ENCODE results near the gene STIM1. TPM values are rescaled to one million over a fixed set of nuclear protein-coding genes. Genes with fewer than 3 reads are reported as not detected.
A peak's percentile ranks its signal among the peaks of the same experiment; 100 is the strongest.

The STIM1 gene
- total RNA-seq, 1 experiment from 2014 or later: 93.6 TPM

DNA sequence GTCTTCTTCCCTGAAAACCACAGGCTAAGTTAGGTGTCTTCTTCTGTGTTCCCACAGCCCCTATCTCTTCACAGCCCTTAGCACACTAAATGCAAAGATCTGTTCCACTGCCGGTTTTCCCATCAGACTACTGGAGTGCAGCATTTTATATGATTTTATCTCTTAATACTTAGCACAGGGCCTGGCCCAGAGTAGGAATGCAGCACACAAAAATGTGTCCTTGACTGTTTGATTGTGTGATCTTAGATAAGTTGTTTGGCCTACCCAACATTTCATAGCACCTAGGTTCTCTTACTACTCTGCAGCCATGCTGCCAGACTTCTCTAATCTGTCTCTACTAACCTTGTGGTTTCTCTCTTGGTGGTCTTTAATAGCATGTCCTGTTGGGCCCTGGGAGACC lies 185.0 kb downstream of the STIM1 start:
- H3K27ac ChIP-seq (ENCODE audit: low read length): no peak overlapping the region
- intact Hi-C loops (cut with micrococcal nuclease; ENCODE audit: unreplicated experiment): no loop called here

DNA sequence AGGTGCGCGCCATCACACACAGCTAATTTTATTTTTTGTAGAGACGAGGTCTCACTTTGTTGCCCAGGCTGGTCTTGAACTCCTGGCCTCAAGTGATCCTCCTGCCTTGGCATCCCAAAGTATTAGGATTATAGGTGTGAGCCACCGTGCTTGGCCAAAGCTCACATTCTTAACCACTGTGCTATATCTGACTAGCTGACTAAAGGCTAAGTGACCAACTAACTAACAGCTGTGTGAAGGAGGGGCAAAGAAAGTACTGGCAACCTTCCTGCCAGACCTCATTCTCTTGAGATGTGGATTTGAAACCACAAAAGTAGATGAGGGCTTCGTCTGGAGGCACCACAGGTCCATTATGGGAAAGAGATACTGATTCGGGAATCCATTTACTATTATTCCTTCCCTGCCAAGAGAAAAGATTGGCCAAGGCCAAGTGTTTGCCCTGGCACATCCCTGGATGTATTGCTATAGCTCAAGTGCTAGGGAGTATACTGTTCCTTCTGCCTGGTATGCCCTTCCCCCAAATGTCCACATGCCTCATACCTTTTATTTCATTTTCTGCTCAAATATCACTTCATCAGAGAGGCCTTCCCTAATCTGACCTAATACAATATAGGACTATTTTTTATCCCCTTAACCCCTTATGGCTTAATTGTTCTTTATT lies 186.4 kb downstream of the STIM1 start:
- ATAC-seq (no peak), DNase-seq (ENCODE audit: low read depth, low spot score) (no peak)
- in situ Hi-C loops (cut with HindIII; ENCODE audit: low pct_unique_long_range_greater_than_20kb, low sequenced_read_pairs): no loop called here
- TF ChIP-seq, protein P1, sequence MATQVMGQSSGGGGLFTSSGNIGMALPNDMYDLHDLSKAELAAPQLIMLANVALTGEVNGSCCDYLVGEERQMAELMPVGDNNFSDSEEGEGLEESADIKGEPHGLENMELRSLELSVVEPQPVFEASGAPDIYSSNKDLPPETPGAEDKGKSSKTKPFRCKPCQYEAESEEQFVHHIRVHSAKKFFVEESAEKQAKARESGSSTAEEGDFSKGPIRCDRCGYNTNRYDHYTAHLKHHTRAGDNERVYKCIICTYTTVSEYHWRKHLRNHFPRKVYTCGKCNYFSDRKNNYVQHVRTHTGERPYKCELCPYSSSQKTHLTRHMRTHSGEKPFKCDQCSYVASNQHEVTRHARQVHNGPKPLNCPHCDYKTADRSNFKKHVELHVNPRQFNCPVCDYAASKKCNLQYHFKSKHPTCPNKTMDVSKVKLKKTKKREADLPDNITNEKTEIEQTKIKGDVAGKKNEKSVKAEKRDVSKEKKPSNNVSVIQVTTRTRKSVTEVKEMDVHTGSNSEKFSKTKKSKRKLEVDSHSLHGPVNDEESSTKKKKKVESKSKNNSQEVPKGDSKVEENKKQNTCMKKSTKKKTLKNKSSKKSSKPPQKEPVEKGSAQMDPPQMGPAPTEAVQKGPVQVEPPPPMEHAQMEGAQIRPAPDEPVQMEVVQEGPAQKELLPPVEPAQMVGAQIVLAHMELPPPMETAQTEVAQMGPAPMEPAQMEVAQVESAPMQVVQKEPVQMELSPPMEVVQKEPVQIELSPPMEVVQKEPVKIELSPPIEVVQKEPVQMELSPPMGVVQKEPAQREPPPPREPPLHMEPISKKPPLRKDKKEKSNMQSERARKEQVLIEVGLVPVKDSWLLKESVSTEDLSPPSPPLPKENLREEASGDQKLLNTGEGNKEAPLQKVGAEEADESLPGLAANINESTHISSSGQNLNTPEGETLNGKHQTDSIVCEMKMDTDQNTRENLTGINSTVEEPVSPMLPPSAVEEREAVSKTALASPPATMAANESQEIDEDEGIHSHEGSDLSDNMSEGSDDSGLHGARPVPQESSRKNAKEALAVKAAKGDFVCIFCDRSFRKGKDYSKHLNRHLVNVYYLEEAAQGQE (IDR thresholded peaks at IDR 0.05; ENCODE audit: insufficient read depth in 1 of 2, low read depth in 2 of 2, low read length in 1 of 2): no peak
- CTCF ChIA-PET: no interaction called here
- intact Hi-C loops (cut with micrococcal nuclease; ENCODE audit: unreplicated experiment): no loop called here
- H3K36me3 ChIP-seq (ENCODE audit: control insufficient read depth, insufficient read depth, low read length): no peaks in the 10 kb centered on the region
- BruUV-seq (replicated peaks): no TSS peak
- no peak overlapping the region for H3K27ac ChIP-seq (ENCODE audit: low read length)
- H3K4me3 ChIP-seq (ENCODE audit: low read depth in 2 of 2, low read length in 2 of 2): no peak overlapping the region
- POLR2A ChIA-PET: interaction anchor here (0.6 kb wide), 1 partner anchor 31 kb away, joined by 3 read pairs; no protein-coding TSS in a partner anchor
- no peaks in the 10 kb centered on the region for H3K27me3 ChIP-seq (ENCODE audit: control insufficient read depth, insufficient read depth, low read length)
- H3K9me3 ChIP-seq (ENCODE audit: control insufficient read depth, insufficient read depth, low read depth, low read length): no peaks in the 10 kb centered on the region
- H3K4me1 ChIP-seq (ENCODE audit: control insufficient read depth, insufficient read depth, low read length): no peaks in the 10 kb centered on the region

More for the DNA sequence above, 185.0 kb downstream of the STIM1 start:
- ATAC-seq (no peak), DNase-seq (ENCODE audit: low read depth, low spot score) (no peak)
- Histone ChIP-seq H3K27me3 (ENCODE audit: control insufficient read depth, insufficient read depth, low read length) (no peaks in the 10 kb centered on the region), H3K36me3 (ENCODE audit: control insufficient read depth, insufficient read depth, low read length) (no peaks in the 10 kb centered on the region), H3K9me3 (ENCODE audit: control insufficient read depth, insufficient read depth, low read depth, low read length) (no peaks in the 10 kb centered on the region), H3K4me3 (ENCODE audit: low read depth in 2 of 2, low read length in 2 of 2) (no peak overlapping the region), H3K4me1 (ENCODE audit: control insufficient read depth, insufficient read depth, low read length) (no peaks in the 10 kb centered on the region)
- POLR2A ChIA-PET: no interaction called here
- in situ Hi-C loops (cut with HindIII; ENCODE audit: low pct_unique_long_range_greater_than_20kb, low sequenced_read_pairs): no loop called here
- BruUV-seq (replicated peaks): no TSS peak
- TF ChIP-seq POLR2AphosphoS5 (IDR thresholded peaks at IDR 0.05; ENCODE audit: low read depth, low read length) (no peak), SIN3A (IDR thresholded peaks at IDR 0.05; ENCODE audit: borderline replicate concordance, insufficient read depth, low read depth, low read length) (no peak), TCF7L2 (IDR thresholded peaks at IDR 0.05; ENCODE audit: low read depth, low read length) (no peak)
- TF ChIP-seq, protein P2, sequence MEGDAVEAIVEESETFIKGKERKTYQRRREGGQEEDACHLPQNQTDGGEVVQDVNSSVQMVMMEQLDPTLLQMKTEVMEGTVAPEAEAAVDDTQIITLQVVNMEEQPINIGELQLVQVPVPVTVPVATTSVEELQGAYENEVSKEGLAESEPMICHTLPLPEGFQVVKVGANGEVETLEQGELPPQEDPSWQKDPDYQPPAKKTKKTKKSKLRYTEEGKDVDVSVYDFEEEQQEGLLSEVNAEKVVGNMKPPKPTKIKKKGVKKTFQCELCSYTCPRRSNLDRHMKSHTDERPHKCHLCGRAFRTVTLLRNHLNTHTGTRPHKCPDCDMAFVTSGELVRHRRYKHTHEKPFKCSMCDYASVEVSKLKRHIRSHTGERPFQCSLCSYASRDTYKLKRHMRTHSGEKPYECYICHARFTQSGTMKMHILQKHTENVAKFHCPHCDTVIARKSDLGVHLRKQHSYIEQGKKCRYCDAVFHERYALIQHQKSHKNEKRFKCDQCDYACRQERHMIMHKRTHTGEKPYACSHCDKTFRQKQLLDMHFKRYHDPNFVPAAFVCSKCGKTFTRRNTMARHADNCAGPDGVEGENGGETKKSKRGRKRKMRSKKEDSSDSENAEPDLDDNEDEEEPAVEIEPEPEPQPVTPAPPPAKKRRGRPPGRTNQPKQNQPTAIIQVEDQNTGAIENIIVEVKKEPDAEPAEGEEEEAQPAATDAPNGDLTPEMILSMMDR (IDR thresholded peaks at IDR 0.05): no peak
- CTCF ChIA-PET: no interaction called here

DNA sequence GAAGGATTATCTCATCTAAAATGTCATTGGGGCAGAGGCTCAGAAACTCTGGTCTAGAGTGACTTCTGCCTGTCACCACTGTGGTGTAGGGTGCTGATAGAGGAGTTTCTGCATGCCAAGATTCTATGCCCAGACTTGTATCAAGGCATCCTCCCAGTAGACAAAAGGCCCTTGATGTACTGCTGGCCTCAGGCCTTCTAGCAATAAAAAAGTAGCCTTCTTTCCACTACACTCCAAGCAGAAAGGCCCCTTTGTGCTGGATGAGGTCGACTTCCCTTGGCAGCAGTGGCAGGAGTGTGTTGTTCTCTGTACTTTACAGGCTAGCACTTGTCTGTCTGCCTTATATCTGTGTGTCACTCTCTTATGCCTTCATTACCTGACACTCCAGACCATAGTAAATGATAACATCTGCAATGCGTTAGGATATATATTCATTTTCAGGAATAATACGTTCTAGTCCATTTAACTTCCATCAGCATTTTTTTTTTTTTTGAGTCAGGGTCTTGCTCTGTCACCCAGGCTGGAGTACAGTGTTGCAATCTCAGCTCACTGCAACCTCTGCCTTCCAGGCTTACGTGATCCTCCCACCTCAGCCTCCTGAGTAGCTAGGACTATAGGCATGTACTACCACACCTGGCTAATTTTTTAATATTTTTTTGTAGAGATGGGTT lies 189.6 kb downstream of the STIM1 start:
- intact Hi-C loops (cut with micrococcal nuclease; ENCODE audit: unreplicated experiment): no loop called here
- ATAC-seq: peak; percentile 67
- ChIA-PET POLR2A (interaction anchor here (0.6 kb wide), 3 partner anchors 38 to 139 kb away, joined by 4 to 6 read pairs (median 6); no protein-coding TSS in a partner anchor), CTCF (no interaction called here)
- TF ChIP-seq, protein P1 (IDR thresholded peaks at IDR 0.05; ENCODE audit: insufficient read depth in 1 of 2, low read depth in 2 of 2, low read length in 1 of 2): no peak
- 0 out of 2 replicates have a peak, but pooled peaks have one; percentile 25 for TF ChIP-seq TCF7L2 (IDR thresholded peaks at IDR 0.05; ENCODE audit: low read depth, low read length)
- H3K27me3 ChIP-seq (ENCODE audit: control insufficient read depth, insufficient read depth, low read length): no peaks in the 10 kb centered on the region
- in situ Hi-C loops (cut with HindIII; ENCODE audit: low pct_unique_long_range_greater_than_20kb, low sequenced_read_pairs): no loop called here
- H3K36me3 ChIP-seq (ENCODE audit: control insufficient read depth, insufficient read depth, low read length): no peaks in the 10 kb centered on the region
- H3K9me3 ChIP-seq (ENCODE audit: control insufficient read depth, insufficient read depth, low read depth, low read length): no peaks in the 10 kb centered on the region
- BruUV-seq (replicated peaks): no TSS peak
- no peak overlapping the region for H3K4me3 ChIP-seq (ENCODE audit: low read depth in 2 of 2, low read length in 2 of 2)
- no peaks in the 10 kb centered on the region for H3K4me1 ChIP-seq (ENCODE audit: control insufficient read depth, insufficient read depth, low read length)
- DNase-seq (ENCODE audit: low read depth, low spot score): no peak
- no peak overlapping the region for H3K27ac ChIP-seq (ENCODE audit: low read length)

All from Panc1 (cell line).